ENCODE results near the gene MRNIP. TPM values are rescaled to one million over a fixed set of nuclear protein-coding genes. Genes with fewer than 3 reads are reported as not detected.

Gene MRNIP
- total RNA-seq, 3 donors from 2014 or later = 32.3 to 67.2 (median 48.8) TPM

GRCh38 chr5:179800696-179801201, 57.9 kb downstream of the MRNIP start:
- DNase-seq (ENCODE audit: low spot score in 2 of 2) = no peak
- Histone ChIP-seq H3K27ac (no peak overlapping the region), H3K27me3 (no peaks in the 10 kb centered on the region), H3K4me3 (no peak overlapping the region), H3K36me3 (peaks cover 10% of the 10 kb centered on the region), H3K4me1 (peaks cover 9 to 31% of the 10 kb centered on the region in 2 donors), H3K9me3 (no peaks in the 10 kb centered on the region)
- intact Hi-C loops (cut with DNase I; ENCODE audit: low total_unique reads) = loop anchor here (5.0 kb wide), 1 partner anchor 473 kb away; no protein-coding TSS in a partner anchor
- TF ChIP-seq POLR2A (IDR thresholded peaks at IDR 0.05) (no peak), POLR2AphosphoS5 (IDR thresholded peaks at IDR 0.05) (no peak), CTCF (IDR thresholded peaks at IDR 0.05) (no peak)

- DNase-seq (ENCODE audit: low spot score in 2 of 2) = no peak
- TF ChIP-seq POLR2A (IDR thresholded peaks at IDR 0.05) (no peak), CTCF (IDR thresholded peaks at IDR 0.05) (no peak), POLR2AphosphoS5 (IDR thresholded peaks at IDR 0.05) (no peak)
- intact Hi-C loops (cut with DNase I; ENCODE audit: low total_unique reads) = loop anchor here (5.0 kb wide), 1 partner anchor 473 kb away; no protein-coding TSS in a partner anchor
- Histone ChIP-seq H3K27me3 (no peaks in the 10 kb centered on the region), H3K27ac (no peak overlapping the region), H3K36me3 (peaks cover 10% of the 10 kb centered on the region), H3K4me1 (peaks cover 7 to 31% of the 10 kb centered on the region in 2 donors), H3K9me3 (no peaks in the 10 kb centered on the region), H3K4me3 (no peak overlapping the region)
These were observed 58.4 kb downstream of the MRNIP start for GRCh38 chr5:179800071-179800695.

GRCh38 chr5:179799644-179799973, 59.0 kb downstream of the MRNIP start:
- H3K9me3 ChIP-seq = no peaks in the 10 kb centered on the region
- intact Hi-C loops (cut with DNase I; ENCODE audit: low total_unique reads) = no loop called here
- no peak overlapping the region for H3K27ac ChIP-seq
- peaks cover 10% of the 10 kb centered on the region for H3K36me3 ChIP-seq
- no peaks in the 10 kb centered on the region for H3K27me3 ChIP-seq
- no peak for DNase-seq (ENCODE audit: low spot score in 2 of 2)
- no peak overlapping the region for H3K4me3 ChIP-seq
- TF ChIP-seq POLR2AphosphoS5 (IDR thresholded peaks at IDR 0.05) (no peak), CTCF (IDR thresholded peaks at IDR 0.05) (no peak), POLR2A (IDR thresholded peaks at IDR 0.05) (no peak)
- H3K4me1 ChIP-seq = peaks cover 2 to 31% of the 10 kb centered on the region in 2 donors

- no peaks in the 10 kb centered on the region for H3K27me3 ChIP-seq
- peaks cover under 1 to 31% of the 10 kb centered on the region in 2 donors for H3K4me1 ChIP-seq
- no peak overlapping the region for H3K27ac ChIP-seq
- no peak for DNase-seq (ENCODE audit: low spot score in 2 of 2)
- TF ChIP-seq CTCF (IDR thresholded peaks at IDR 0.05) (no peak), POLR2AphosphoS5 (IDR thresholded peaks at IDR 0.05) (no peak), POLR2A (IDR thresholded peaks at IDR 0.05) (no peak)
- peaks cover 10% of the 10 kb centered on the region for H3K36me3 ChIP-seq
- intact Hi-C loops (cut with DNase I; ENCODE audit: low total_unique reads) = no loop called here
- H3K4me3 ChIP-seq = no peak overlapping the region
- H3K9me3 ChIP-seq = no peaks in the 10 kb centered on the region
These were observed 59.6 kb downstream of the MRNIP start for GRCh38 chr5:179798771-179799643.

Data from breast epithelium (tissue), 4 donors.